Measurements from ENCODE around the gene SUSD6. TPM values are rescaled to one million over a fixed set of nuclear protein-coding genes. Genes with fewer than 3 reads are reported as not detected.
"Not testable (repeated sequence)": the region's sequence is repeated elsewhere in the genome, so short reads cannot be mapped to it uniquely, and the experiment has no call there.

Gene SUSD6
- total RNA-seq, 1 donor from 2014 or later = 9.2 TPM

DNA sequence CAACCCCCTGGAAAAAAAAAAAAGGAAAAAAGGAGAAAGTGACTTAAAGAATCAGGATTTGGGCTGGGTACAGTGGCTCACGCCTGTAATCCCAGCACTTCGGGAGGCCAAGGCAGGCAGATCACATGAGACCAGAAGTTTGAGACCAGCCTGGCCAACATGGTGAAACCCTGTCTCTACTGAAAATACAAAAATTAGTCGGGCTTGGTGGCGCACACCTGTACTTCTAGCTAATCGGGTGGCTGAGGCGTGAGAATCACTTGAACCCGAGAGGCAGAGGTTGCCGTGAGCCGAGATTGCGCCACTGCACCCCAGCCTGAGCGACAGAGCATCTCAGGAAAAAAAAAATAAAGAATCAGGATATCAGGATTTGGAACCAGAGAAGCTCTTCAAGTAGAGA lies 36.2 kb downstream of the SUSD6 start:
- not testable (repeated sequence) for DNase-seq (ENCODE audit: low read depth, low spot score)

DNA sequence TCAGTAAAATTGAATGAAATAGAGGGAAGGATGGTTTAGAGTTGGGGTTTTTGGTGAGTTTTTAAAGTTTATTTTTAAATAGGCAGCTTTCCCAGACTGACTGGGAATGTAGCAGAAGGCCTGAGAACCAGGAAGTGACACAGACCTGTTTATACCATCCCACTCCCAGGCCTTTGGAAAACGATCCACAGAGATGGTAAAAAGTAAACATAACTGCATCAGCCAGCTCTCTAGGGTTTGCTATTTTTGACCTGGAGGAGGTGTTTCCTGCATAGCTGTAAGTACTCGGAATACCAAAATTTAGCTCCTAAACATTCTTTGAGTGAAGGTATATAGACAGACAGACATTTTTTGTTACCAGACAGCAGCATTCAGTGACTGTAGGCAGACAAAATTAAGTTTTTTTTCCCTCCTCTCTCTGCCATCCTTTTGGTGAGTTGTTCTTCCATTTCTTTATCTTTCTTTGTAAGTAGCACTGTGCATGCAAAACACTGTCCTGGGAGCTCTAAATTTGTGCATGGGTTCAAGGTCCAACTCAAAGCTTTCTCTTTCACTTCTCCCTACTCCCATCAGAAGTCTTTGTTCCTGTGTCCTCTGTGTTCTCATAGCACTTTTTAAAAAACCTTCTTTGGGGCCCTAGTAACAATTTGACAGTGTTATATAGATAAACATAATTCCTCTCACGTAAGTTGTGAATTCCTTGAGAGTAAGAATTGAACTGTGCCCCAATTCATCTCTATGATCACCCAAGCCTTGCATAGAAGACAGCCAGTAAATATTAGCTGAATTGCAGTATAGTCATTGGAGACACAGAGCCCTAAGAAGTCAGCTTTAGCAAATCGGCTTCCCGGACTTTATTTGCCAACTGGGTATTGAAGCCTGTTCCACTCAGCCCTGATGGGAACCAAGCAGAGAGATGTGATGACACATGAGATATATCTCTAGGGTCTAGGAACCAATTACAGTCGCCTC lies 37.4 kb downstream of the SUSD6 start:
- peak; percentile 64 for DNase-seq (ENCODE audit: low read depth, low spot score)

DNA sequence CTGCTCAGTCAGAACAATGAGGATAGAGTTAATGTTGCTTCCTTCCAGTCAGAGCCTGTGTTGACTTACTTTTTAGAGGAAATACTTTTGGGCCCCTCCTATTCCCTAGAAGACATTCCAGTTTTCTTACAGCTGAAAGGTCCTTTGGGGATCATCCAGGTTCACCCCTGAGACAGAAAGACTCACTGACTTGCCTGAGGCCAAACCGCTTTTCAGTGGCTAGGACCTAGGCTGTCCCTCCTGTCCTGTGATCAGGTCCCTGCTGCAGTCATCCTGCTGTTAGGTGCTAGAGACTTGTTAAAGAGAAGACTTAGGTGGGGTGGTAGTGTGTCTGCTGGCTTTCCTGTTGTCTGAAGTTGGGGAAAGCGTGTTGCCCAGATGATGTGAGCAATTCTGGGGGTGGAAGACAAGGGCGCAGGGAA lies 39.6 kb downstream of the SUSD6 start:
- peak; percentile 29 for DNase-seq (ENCODE audit: low read depth, low spot score)

DNA sequence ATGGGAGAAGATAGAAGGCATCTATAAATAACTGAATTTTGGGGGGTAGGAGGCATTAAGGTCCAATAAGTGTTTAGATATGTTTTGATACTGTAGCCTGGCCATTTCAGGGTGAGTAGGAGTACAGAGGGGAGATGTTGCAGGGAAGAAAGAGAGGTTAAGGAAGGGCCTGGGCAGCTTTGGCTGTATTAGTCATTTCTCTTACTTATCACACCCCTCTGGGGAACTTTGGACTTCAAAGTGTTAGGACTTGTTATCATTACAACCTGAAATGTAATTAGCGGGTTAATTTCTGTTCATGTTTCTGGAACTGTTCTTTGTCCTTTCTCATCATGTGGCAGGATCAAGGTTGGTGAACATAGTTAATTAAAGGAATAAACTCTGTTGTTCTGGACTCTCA lies 40.3 kb downstream of the SUSD6 start:
- DNase-seq (ENCODE audit: low read depth, low spot score) = no peak

DNA sequence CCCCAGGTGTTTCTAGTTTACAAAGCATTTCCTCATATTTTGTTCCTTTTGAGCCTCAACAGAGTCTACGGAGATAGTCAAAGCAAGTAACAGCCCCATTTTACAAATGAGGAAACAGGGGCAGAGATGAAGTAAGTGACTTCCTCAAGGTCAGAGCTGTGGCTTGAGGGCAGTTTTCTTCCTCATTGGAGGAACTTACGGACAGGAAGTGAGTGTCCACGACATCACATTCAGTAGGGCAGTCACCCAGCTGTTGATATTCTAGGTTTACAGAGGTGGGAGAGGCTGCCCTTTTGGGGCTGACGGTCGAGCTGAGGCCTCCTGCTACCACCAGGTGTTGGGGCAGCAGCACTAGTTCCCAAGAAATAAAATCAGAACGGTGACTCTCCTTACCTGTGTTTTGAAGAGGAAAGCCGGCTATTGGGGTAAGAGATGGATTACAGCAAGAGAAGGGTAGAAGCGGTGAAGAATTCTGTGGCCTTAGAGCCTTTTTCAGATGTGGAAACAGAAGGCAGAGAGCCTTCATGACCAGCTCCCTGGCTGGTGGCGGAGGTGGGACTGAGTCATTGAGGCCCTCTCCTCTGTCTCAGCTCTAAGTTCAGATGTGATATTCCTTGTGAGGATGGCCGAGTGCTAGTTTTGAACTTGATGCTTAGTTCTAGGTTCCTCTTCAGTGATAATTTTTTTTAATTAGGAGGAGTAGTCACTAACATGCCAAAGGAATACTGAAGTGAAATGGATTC lies 41.7 kb downstream of the SUSD6 start:
- DNase-seq (ENCODE audit: low read depth, low spot score) = no peak

DNA sequence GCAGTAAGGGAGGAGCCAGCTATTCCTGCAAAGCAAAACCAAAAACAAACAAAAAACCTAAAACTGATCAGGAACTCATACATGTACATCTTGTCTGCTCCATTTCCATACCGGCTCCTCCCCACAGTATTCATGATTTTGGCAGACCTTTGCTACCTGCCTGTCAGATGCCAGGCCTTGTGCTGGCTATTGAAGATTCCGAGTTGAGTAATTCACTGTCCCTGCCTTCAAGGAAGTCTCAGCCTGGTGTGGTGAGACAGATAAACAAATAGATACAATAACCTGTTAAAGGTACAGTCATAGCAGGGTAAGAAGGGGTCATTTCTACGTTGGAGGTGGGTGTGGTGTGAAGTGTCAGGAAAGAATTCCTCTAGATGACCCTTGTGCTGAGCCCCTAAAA lies 42.7 kb downstream of the SUSD6 start:
- DNase-seq (ENCODE audit: low read depth, low spot score) = no peak

DNA sequence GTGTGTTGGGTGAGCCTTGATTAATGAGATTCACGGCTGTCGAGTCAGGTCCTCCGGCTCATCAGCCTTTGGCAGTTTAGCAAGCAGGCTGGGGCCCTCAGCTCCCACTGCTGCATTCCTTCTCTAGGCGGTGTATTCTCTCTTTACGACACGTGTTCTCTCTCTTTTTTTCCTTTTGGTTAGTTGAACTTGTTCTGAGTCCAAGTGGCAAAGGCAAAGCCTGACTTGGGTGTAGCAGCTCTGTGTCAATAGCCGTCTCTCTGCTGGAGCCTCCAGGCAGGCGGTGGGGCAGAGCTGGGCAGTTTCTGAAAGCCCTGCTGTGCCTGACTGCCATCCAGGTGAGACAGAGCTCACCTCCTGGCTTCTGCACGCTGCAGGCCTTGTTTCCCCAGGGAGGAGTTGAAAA lies 46.6 kb downstream of the SUSD6 start:
- DNase-seq (ENCODE audit: low read depth, low spot score) = no peak

DNA sequence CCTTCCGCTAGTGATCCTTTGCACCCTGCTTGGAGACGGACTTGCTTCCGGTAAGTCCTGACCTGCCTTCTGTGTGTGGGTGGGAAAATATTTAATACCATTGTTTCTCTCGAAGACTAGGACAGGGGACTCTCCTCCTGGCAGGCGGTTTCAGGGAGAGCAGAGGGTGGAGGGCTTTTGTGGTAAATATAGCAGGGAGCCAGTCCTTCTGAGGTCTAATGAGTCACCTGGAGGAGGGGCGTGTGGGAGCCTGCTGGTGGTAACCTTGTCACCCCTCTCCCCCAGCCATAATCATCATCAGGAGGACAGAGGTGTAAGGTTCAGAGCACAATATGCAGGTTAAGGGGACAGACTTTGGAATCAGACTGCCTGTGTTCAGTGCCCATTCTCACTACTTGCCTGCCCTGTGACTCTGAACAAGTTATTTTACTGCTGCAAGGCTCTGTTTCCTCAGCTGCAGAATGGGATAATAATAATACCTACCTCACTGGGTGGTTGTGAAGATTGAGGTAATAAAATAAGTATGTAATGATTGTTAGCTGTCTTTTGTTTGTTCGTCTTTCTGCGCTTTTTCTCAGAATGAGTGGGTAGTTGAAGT lies 47.4 kb downstream of the SUSD6 start:
- DNase-seq (ENCODE audit: low read depth, low spot score) = no peak

DNA sequence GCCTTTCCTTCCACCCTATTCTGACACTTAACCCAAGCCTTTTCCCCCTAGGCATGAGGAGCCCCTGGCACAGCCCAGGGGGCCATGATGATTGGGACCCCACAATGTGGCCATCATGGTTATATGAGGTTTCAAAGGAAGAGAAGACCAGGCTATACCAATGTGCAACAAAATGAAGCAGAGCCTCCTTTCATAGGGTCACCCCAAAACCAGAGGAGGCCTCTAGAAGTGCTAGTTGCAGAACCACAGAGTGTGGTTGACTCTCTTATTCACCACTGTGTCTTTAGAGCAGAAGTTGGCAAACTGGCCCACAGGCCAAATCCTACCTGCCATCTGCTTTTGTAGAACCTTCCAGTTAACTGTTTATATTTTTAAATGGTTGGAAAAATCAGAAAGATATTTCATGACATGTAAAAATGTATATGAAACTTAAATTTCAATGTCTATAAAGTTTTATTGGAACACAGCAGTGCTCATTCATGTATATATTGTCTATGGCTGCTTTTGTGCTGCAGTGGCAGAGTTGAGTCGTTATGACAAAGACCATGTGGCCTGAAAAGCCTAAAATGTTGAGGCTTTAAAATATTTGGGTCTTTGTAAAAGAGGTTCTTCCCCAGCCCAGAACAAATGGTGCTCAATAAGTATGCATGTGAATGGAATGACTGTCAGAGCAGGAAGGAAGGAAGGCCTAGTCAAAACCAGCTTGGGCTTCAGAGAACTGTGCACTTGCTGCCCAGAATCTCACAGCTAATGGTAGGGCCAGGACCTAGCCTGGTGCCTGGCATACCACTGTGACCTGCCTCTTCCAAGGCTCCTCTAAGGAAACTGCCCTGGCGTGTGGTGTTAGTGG lies 49.2 kb downstream of the SUSD6 start:
- no peak for DNase-seq (ENCODE audit: low read depth, low spot score)

DNA sequence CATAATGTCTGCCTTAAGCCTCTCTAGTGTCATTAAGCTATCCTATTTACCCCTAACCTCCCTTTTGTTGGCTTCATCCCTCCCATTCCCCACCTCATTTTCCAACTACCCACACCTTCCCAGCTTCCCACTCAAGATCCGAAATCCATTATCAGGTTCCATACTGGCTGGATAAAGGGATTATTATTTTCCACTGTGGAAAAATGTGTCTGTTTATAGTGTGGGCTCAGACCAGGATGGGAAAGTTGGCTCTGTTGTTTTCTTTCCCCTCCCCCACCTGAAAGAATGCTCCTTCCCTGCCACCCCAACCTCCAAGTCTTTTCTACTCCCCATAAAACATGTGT lies 49.8 kb downstream of the SUSD6 start:
- no peak for DNase-seq (ENCODE audit: low read depth, low spot score)

DNA sequence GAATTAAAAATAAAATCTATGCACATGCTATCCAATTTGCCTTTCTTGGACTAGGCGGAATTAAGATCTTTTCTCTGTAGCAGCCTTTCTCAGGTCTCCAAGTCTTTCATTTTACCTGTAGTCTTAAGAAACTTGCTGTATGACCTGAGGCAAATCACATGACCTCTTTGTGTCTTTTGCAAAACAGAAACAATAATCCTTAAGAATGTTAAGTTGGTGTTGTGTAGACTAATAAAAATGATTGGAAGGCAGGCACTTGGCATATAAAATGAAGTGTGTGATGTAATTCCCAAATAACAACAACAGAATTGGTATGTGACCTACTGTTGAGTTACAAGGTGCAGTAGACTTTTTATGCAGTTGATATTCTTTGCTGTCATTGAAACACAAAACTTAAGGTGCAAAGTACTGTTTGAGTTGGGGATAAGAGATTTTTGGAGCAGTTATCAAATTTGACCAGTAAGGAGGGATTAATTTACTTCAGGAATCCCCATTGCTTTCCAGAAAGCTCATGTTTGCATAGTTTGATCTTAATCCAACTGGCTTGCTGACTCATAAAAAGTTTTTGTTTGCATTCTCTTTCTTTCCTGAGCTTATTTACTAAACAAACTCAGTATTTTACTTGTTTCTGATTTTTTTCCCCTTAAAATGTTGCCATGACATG lies 51.4 kb downstream of the SUSD6 start:
- no peak for DNase-seq (ENCODE audit: low read depth, low spot score)

DNA sequence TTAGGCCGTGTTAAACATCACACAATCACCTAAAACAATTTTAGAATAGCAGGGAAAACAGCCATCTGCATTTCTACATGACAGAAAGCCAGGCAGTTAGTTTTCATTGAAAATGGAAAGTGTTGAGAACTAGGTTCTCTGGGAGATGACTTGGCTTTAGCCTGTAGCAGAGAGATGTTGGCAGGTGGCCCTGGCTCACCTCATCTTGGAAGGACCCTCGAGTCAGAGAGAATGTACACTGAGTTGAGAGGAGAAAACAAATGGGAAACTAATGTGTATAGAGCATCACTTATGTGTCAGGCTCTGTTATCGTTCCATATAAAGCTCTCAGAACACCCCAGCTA lies 51.9 kb downstream of the SUSD6 start:
- DNase-seq (ENCODE audit: low read depth, low spot score) = no peak

DNA sequence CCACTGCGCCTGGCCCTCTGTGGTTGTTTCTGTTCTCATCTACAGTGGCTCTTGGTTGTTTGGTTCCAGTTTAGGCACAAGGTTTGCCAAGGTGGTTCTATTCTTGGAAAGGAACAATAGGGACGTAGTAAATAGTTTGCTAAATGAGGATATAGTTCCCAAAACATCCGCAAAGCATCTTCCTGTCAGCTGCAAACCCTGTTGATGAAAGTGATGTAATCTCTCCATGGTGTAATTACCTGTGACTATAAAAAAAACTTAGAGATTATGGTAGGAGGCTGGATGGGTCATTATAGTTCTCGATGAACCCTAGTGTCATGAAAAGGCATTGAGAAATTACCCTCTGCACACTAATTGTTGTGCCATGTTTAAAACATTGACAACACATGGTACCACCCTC lies 52.9 kb downstream of the SUSD6 start:
- no peak for DNase-seq (ENCODE audit: low read depth, low spot score)

DNA sequence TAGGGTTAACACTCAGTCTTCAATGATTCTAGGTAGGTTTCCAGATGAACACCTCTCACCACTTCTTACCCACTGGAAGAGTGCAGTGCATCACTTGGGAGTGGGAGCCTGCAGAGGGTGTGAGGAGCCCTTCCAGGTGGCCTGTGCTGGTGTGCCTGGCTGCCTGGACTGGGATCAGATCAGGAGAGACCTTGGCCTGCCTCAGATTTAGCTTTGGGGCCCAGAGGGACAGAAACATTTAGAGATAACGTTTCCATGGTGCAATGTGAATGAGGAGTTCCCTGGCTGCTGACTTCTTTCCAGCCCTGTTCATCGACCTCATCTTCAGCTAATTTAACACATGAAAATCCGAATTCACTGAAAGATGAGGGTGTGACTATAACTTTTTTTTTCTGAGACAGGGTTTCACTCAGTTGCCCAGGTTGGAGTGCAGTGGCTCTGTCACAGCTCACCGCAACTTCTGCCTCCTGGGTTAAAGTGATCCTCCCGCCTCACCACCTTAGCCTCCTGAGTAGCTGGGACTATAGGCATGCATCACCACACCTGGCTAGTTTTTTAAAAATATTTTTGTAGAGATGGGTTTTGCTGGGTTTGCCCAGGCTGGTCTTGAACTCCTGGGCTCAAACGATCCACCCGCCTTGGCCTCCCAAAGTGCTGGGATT lies 53.6 kb downstream of the SUSD6 start:
- DNase-seq (ENCODE audit: low read depth, low spot score) = no peak

DNA sequence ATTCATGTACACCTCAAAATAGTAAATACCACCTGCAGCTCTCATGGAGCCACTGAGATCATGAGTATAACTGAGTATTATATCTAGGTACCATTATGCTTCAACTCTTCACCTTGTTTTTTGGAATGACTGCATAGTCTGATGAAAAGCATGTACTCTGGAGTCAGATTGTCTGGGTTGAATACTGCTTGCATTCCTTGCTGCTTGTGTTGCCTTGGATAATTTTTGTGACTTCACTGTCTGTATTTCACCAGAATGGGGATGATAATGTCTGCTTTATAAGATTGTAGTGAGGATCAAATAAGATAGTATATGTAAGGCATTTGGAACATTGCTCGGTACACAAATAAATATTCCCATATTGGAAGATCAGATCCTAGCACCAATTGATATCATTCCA lies 54.2 kb downstream of the SUSD6 start:
- no peak for DNase-seq (ENCODE audit: low read depth, low spot score)

DNA sequence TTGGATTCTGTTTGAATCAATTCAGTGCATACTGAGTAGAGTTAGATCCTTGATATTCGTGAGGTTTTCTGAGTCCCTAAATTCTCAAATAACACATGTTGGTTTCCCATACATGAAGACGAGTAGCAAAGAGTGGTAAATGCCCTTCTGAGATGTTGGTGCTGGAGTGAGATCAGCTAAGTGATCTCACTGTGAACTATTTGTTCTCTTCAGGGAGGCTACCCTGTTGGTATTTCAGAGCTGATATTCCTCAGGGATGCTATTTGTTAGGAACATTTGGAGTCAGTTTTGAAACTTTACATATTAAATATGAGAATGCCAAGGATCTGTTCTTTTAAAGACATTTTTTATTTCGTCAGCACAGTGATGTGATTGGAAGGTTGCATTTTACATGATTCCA lies 54.7 kb downstream of the SUSD6 start:
- no peak for DNase-seq (ENCODE audit: low read depth, low spot score)

DNA sequence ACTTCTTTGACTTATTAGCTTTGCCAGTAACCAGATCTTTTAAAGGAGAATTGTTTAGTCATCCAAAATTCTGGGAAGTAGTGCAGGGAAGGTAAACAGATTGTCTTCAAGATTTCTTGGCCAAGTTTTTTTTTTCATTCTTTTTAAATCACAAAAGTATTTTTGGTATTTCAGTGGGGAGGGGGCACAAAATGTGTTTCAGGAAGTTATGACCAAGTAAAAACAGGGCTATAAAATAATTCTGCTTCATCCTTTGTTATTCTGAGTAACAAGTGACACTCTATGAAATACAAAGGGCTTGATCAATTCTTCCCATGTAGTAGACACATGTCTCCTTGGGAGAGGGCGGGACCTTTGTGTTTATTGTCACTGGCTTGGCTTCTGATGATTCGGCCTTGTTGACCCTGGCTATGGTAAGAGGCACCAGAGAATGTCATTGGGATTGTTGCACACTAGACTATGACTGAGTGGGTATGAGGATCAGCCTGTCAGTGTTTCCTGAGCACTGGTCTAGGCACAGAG lies 55.4 kb downstream of the SUSD6 start:
- DNase-seq (ENCODE audit: low read depth, low spot score) = peak; percentile 48

DNA sequence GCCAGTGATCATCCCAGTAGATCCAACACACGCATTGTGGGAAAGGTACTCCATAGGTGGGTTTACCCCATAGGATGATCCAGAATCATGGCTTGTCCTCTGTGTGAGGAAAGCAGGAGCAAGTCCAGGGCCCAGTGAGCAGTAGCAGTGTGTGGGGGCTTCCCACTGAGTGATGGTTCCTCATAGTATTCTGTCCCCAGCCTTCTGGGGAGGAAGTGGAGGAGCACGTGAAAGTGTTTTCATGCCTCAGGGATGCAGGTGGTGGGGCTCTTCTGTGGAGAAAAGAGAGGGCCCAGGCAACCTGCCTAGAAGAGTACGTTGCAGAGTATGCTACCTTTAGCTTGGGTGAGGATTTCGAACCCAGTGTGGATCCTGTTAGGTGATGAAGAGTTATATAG lies 56.5 kb downstream of the SUSD6 start:
- DNase-seq (ENCODE audit: low read depth, low spot score) = no peak

DNA sequence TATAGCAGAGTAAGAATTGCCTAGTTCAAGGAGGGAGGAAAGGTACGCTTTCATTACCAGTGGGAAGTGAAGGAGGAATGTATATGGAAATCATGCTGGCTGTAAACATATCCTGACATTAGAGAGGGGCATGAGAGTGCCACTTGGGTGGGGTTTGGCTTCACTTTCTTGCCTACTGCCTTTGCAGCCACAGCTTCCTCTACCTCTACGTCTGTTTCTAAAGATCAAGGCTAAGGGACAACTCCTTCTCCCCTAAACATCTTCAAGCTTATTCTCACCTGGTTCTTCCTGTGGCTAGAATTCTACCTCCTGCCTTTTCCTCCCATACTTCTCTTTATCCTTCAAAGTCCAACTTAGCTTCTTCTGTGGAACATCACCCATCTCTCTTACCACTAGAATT lies 58.0 kb downstream of the SUSD6 start:
- DNase-seq (ENCODE audit: low read depth, low spot score) = no peak

DNA sequence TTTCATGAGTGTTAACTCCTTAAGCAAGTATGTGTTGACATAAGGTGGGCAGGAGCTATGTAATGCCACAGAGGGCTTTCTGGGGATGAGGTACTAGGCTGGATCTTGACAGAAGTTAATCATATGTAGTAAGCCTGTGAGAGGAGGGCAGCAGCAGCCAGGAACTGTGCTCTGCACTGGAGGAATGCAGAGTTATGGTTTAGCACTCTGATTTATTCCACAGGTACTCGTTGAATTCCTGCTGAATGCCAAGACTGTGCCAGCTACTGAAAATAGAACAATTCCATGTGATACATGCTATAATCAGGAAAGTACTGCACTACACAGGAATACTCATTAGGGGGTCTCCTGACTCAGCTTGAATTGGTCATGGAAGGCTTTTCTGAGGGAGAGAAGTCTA lies 58.7 kb downstream of the SUSD6 start:
- no peak for DNase-seq (ENCODE audit: low read depth, low spot score)

Measured in pulmonary artery endothelial cell (primary cell).